Measurements from ENCODE around the gene CTNNA3. TPM values are rescaled to one million over a fixed set of nuclear protein-coding genes. Genes with fewer than 3 reads are reported as not detected.

The CTNNA3 gene
- total and polyA plus RNA-seq, 12 donors = 0.03 to 14.4 (median 0.47) TPM; not detected in 1

- TF ChIP-seq CTCF (IDR thresholded peaks at IDR 0.05) (no peak), POLR2A (IDR thresholded peaks at IDR 0.05) (no peak)
- no peak for DNase-seq
- Histone ChIP-seq H3K27ac (no peak overlapping the region), H3K9me3 (replicated peaks in 1 of 3) (no peaks in the 10 kb centered on the region), H3K4me3 (no peak overlapping the region), H3K36me3 (replicated peaks in 1 of 2) (no peaks in the 10 kb centered on the region), H3K4me1 (replicated peaks in 1 of 2) (no peaks in the 10 kb centered on the region), H3K27me3 (no peaks in the 10 kb centered on the region)
- intact Hi-C loops (cut with DNase I) = no loop called here
- 74 to 94% (median 82%) methylated on average over 8 of the region's 8 CpGs for WGBS, 4 donors
These were observed 1788.7 kb downstream of the CTNNA3 start for GRCh38 chr10:65907199-65907712.

- no peaks in the 10 kb centered on the region for H3K4me1 ChIP-seq (replicated peaks in 1 of 2)
- H3K36me3 ChIP-seq (replicated peaks in 1 of 2) = no peaks in the 10 kb centered on the region
- H3K27me3 ChIP-seq = no peaks in the 10 kb centered on the region
- intact Hi-C loops (cut with DNase I) = no loop called here
- H3K9me3 ChIP-seq (replicated peaks in 1 of 3) = no peaks in the 10 kb centered on the region
- WGBS, 4 donors = 92 to 96% (median 93%) methylated on average over 4 of the region's 4 CpGs
- H3K27ac ChIP-seq = no peak overlapping the region
- no peak for DNase-seq
- no peak for TF ChIP-seq CTCF (IDR thresholded peaks at IDR 0.05)
- no peak for TF ChIP-seq POLR2A (IDR thresholded peaks at IDR 0.05)
- no peak overlapping the region for H3K4me3 ChIP-seq
These were observed 1792.4 kb downstream of the CTNNA3 start for GRCh38 chr10:65903620-65904019.

- Histone ChIP-seq H3K9me3 (replicated peaks in 1 of 3) (no peaks in the 10 kb centered on the region), H3K4me3 (no peak overlapping the region), H3K27ac (no peak overlapping the region), H3K27me3 (no peaks in the 10 kb centered on the region), H3K4me1 (replicated peaks in 1 of 2) (no peaks in the 10 kb centered on the region), H3K36me3 (replicated peaks in 1 of 2) (no peaks in the 10 kb centered on the region)
- no peak for DNase-seq
- WGBS, 4 donors = 79 to 90% (median 88%) methylated on average over 7 of the region's 7 CpGs
- intact Hi-C loops (cut with DNase I) = no loop called here
- no peak for TF ChIP-seq CTCF (IDR thresholded peaks at IDR 0.05)
- TF ChIP-seq POLR2A (IDR thresholded peaks at IDR 0.05) = no peak
These were observed 1795.7 kb downstream of the CTNNA3 start for GRCh38 chr10:65900271-65900670.

- Histone ChIP-seq H3K4me1 (replicated peaks in 1 of 2) (no peaks in the 10 kb centered on the region), H3K36me3 (replicated peaks in 1 of 2) (no peaks in the 10 kb centered on the region), H3K27me3 (no peaks in the 10 kb centered on the region), H3K9me3 (replicated peaks in 1 of 3) (no peaks in the 10 kb centered on the region), H3K4me3 (no peak overlapping the region), H3K27ac (no peak overlapping the region)
- no peak for DNase-seq
- intact Hi-C loops (cut with DNase I) = no loop called here
- WGBS, 4 donors = 62 to 76% (median 72%) methylated on average over 1 of the region's 1 CpG
- TF ChIP-seq CTCF (IDR thresholded peaks at IDR 0.05) = no peak
These were observed 1797.9 kb downstream of the CTNNA3 start for GRCh38 chr10:65898055-65898454.
